IMR-90 (cell line): Measurements from ENCODE around the gene INO80. TPM values are rescaled to one million over a fixed set of nuclear protein-coding genes. Genes with fewer than 3 reads are reported as not detected.
A peak's percentile ranks its signal among the peaks of the same experiment; 100 is the strongest.

Source experiments
- ATAC-seq: fragments of 200-7000 bp; cut with Tn5 transposase; 2 replicates; pipeline ENCODE4 v1.9.1; 2020; ENCODE audit warnings: low read depth, mild to moderate bottlenecking, moderate library complexity
- BruUV-seq: library from RNA; stranded (reverse); fragments of 400-500 nt; replicated peaks from 2 replicates; lab custom pipeline; 2021; lab: Mats Ljungman, UMichigan
- CTCF ChIA-PET: fragments of 300-600 bp; formaldehyde crosslinking; extraction: SDS; loops from one replicate; lab custom pipeline; 2021; ENCODE audit warnings: antibody characterized with exemption; lab: Yijun Ruan, JAX
- POLR2A ChIA-PET: fragments of 300-600 bp; sonication (Branson Sonifier 250); formaldehyde crosslinking; loops from one replicate; lab custom pipeline; 2022; ENCODE audit warnings: antibody characterized with exemption; ENCODE audit not compliant: unreplicated experiment; lab: Charles Lee
- DNase-seq: peaks from one replicate; pipeline ENCODE4 v3.0.0; 2013
- H2AFZ ChIP-seq: replicated peaks from 2 replicates; pipeline ENCODE3; 2013; ENCODE audit warnings: low read length, mild to moderate bottlenecking; ENCODE audit not compliant: poor library complexity
- H2AK5ac ChIP-seq: 2 replicates; pipeline ENCODE4 v1.6.1; 2013; ENCODE audit warnings: low read depth, low read length, inconsistent platforms
- H2AK9ac ChIP-seq: replicated peaks from 2 replicates; pipeline ENCODE3; 2013; ENCODE audit warnings: mild to moderate bottlenecking, low read depth, low read length, moderate library complexity; ENCODE audit not compliant: poor library complexity
- H2BK120ac ChIP-seq: 2 replicates; pipeline ENCODE4 v1.6.1; 2013; ENCODE audit warnings: low read depth, low read length, inconsistent platforms
- H2BK15ac ChIP-seq: 3 replicates; pipeline ENCODE4 v1.6.1; 2013; ENCODE audit warnings: low read depth, low read length, inconsistent platforms
- H2BK20ac ChIP-seq: 2 replicates; pipeline ENCODE4 v1.6.1; 2013; ENCODE audit warnings: low read depth, mild to moderate bottlenecking, inconsistent platforms, low read length, moderate library complexity
- H2BK5ac ChIP-seq: 2 replicates; pipeline ENCODE4 v1.6.1; 2013; ENCODE audit warnings: mild to moderate bottlenecking, low read depth, low read length, inconsistent platforms; ENCODE audit not compliant: poor library complexity, severe bottlenecking
- H3K14ac ChIP-seq: replicated peaks from 2 replicates; pipeline ENCODE4 v1.6.1; 2013; ENCODE audit warnings: low read depth, low read length, inconsistent platforms
- H3K18ac ChIP-seq: 2 replicates; pipeline ENCODE4 v1.6.1; 2013; ENCODE audit warnings: low read depth, low read length, control low read depth
- H3K23ac ChIP-seq: 2 replicates; pipeline ENCODE4 v1.6.1; 2013; ENCODE audit warnings: low read depth, low read length, inconsistent platforms
- H3K27ac ChIP-seq: 2 replicates; pipeline ENCODE4 v1.5.1; 2013; ENCODE audit warnings: mild to moderate bottlenecking, control low read depth, low read length; ENCODE audit not compliant: insufficient read depth
- H3K27me3 ChIP-seq: 2 replicates; pipeline ENCODE4 v1.6.1; 2013; ENCODE audit warnings: low read length; ENCODE audit not compliant: control insufficient read depth, insufficient read depth
- H3K36me3 ChIP-seq: 2 replicates; pipeline ENCODE4 v1.6.1; 2013; ENCODE audit warnings: low read length, mixed read lengths; ENCODE audit not compliant: control insufficient read depth, insufficient read depth
- H3K4ac ChIP-seq: 2 replicates; pipeline ENCODE4 v1.6.1; 2013; ENCODE audit warnings: low read depth, low read length, inconsistent platforms
- H3K4me1 ChIP-seq: 2 replicates; pipeline ENCODE4 v1.6.1; 2013; ENCODE audit warnings: low read length, mixed read lengths; ENCODE audit not compliant: control insufficient read depth, insufficient read depth
- H3K4me2 ChIP-seq: 2 replicates; pipeline ENCODE4 v1.6.1; 2013; ENCODE audit warnings: low read depth, mild to moderate bottlenecking, control low read depth, low read length, moderate library complexity
- H3K4me3 ChIP-seq: 2 replicates; pipeline ENCODE4 v1.5.1; 2013; ENCODE audit warnings: low read depth, mild to moderate bottlenecking, control low read depth, low read length, moderate library complexity; ENCODE audit not compliant: insufficient read depth
- H3K56ac ChIP-seq: 2 replicates; pipeline ENCODE4 v1.6.1; 2013; ENCODE audit warnings: low read length, inconsistent platforms; ENCODE audit not compliant: insufficient read depth; ENCODE audit errors: extremely low read depth
- H3K79me1 ChIP-seq, 2 experiments: 2 replicates each; pipeline ENCODE4 v1.6.1; 2013; ENCODE audit warnings: low read length in 2 of 2, inconsistent platforms in 1 of 2, low read depth in 1 of 2
- H3K9ac ChIP-seq: 2 replicates; pipeline ENCODE4 v1.6.1; 2013; ENCODE audit warnings: low read depth, low read length, control low read depth
- H3K9me1 ChIP-seq: 2 replicates; pipeline ENCODE4 v1.6.1; 2013; ENCODE audit warnings: low read length, inconsistent platforms; ENCODE audit not compliant: insufficient read depth
- H3K9me3 ChIP-seq: 2 replicates; pipeline ENCODE4 v1.6.1; 2013; ENCODE audit warnings: low read length; ENCODE audit not compliant: control insufficient read depth, insufficient read depth
- H4K20me1 ChIP-seq: 2 replicates; pipeline ENCODE4 v1.6.1; 2013; ENCODE audit warnings: low read length, inconsistent platforms; ENCODE audit not compliant: insufficient read depth
- H4K5ac ChIP-seq: 2 replicates; pipeline ENCODE4 v1.6.1; 2013; ENCODE audit warnings: mild to moderate bottlenecking, low read depth, low read length, control low read depth
- H4K8ac ChIP-seq, 2 experiments: 2 replicates each; pipeline ENCODE4 v1.6.1; 2013; ENCODE audit warnings: low read depth in 2 of 2, low read length in 2 of 2, control low read depth in 1 of 2, inconsistent platforms in 1 of 2
- H4K91ac ChIP-seq: 2 replicates; pipeline ENCODE4 v1.6.1; 2013; ENCODE audit warnings: low read depth, low read length, inconsistent platforms; ENCODE audit not compliant: insufficient read depth
- BHLHE40 ChIP-seq: fragments of 150-350 bp; IDR thresholded peaks from 2 replicates; pipeline ENCODE4 v1.6.1; 2016; ENCODE audit warnings: mild to moderate bottlenecking, low read depth, low read length
- CEBPB ChIP-seq: IDR thresholded peaks from 2 replicates; pipeline ENCODE4 v1.6.1; 2012; ENCODE audit warnings: low read depth, low read length, improper control_type of control experiment
- CTCF ChIP-seq: conservative IDR thresholded peaks from 2 replicates; pipeline ENCODE4 v1.5.1; 2012; ENCODE audit warnings: mild to moderate bottlenecking, low read depth, low read length, improper control_type of control experiment
- MAZ ChIP-seq: IDR thresholded peaks from 2 replicates; pipeline ENCODE4 v1.6.1; 2012; ENCODE audit warnings: low read depth, mild to moderate bottlenecking, low read length, improper control_type of control experiment, moderate library complexity, borderline replicate concordance
- MXI1 ChIP-seq: IDR thresholded peaks from 2 replicates; pipeline ENCODE4 v1.6.1; 2012; ENCODE audit warnings: low read depth, mild to moderate bottlenecking, low read length, moderate library complexity, borderline replicate concordance
- POLR2A ChIP-seq: IDR thresholded peaks from 2 replicates; pipeline ENCODE4 v1.6.1; 2012; ENCODE audit warnings: mild to moderate bottlenecking, low read depth, low read length
- RAD21 ChIP-seq: IDR thresholded peaks from 2 replicates; pipeline ENCODE4 v1.6.1; 2012; ENCODE audit warnings: low read length, improper control_type of control experiment
- RFX5 ChIP-seq: IDR thresholded peaks from 2 replicates; pipeline ENCODE4 v1.8.0; 2012; ENCODE audit warnings: low read depth, mild to moderate bottlenecking, low read length, moderate library complexity
- WGBS, 2 experiments: methylation state at CpG; one replicate each; pipeline versions ENCODE4 v1.1.5 to v1.1.7; 2013; ENCODE audit warnings: missing lambda C conversion rate in 2 of 2; ENCODE audit not compliant: insufficient read length in 1 of 2; ENCODE audit errors: extremely low coverage in 2 of 2; 5-methylcytosine and 5-hydroxymethylcytosine counted together
- dilution Hi-C: fragments of 300-500 bp; cut with HindIII; formaldehyde crosslinking; loops from one replicate; pipeline ENCODE4 v1.14.3; 2018; ENCODE audit warnings: low sequenced_read_pairs; ENCODE audit not compliant: unreplicated experiment
- in situ Hi-C: fragments of 300-500 bp; cut with MboI; formaldehyde crosslinking; loops from 3 replicates; pipeline ENCODE4 v1.14.3; 2019; ENCODE audit warnings: low sequenced_read_pairs, inconsistent platforms, mixed read lengths
- intact Hi-C: fragments of 100-400 bp; cut with micrococcal nuclease; formaldehyde crosslinking; loops from 2 replicates; pipeline ENCODE4 v1.10.0; 2022
- polyA plus RNA-seq, 3 experiments: library from polyadenylated mRNA; depleted of rRNA; stranded (reverse); fragments of >200 nt; gene quantifications; 2 replicates each; pipeline ENCODE4 v1.2.3, GENCODE V29; 2012; ENCODE audit warnings: low replicate concordance in 1 of 3
- total RNA-seq: library from RNA; depleted of rRNA; stranded (reverse); fragments of >200 nt; gene quantifications from 2 replicates; pipeline ENCODE4 v1.2.3, GENCODE V29; 2012
- TF ChIP-seq, protein P1 (sequence below): fragments of 150-350 bp; IDR thresholded peaks from 2 replicates; pipeline ENCODE4 v1.6.1; 2017; ENCODE audit warnings: mild to moderate bottlenecking, antibody characterized with exemption, low read length, low read depth
- TF ChIP-seq, protein P2 (sequence below): fragments of 150-350 bp; IDR thresholded peaks from 2 replicates; pipeline ENCODE4 v1.6.1; 2016; ENCODE audit warnings: low read depth, mild to moderate bottlenecking, low read length, moderate library complexity, borderline replicate concordance

INO80 gene
- total and polyA plus RNA-seq, 2 of the 4 experiments (the other 2 are of a cell fraction), result 6.0 to 13.3 TPM

DNA sequence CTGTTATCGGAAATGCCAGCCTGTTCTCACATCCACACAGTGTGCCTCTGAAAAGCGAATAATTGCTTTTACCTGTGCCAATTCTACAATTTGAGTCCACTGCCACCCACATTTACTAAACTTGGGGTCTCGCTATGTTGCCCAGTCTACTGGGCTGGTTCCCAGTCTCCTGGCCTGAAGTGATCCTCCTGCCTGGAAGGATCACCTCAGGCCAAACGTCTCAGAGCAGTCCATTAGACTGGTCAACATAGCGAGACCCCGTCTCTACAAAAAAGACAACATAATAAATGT is 827 bp upstream of the INO80 start:
- Histone ChIP-seq H3K4ac (peak overlapping the region; percentile 75), H3K27me3 (no peaks in the 10 kb centered on the region), H3K14ac (peak overlapping the region; percentile 96), H2BK20ac (no peak overlapping the region), H2BK15ac (peak overlapping the region; percentile 4; the same call in 1 of the 3 replicates), H4K20me1 (peaks cover under 1% of the 10 kb centered on the region; the same call in 1 of the 2 replicates), H4K5ac (peak overlapping the region; percentile 94), H3K4me3 (peak overlapping the region; percentile 75), H3K18ac (peak overlapping the region; percentile 46; the same call in 1 of the 2 replicates), H3K9me3 (no peaks in the 10 kb centered on the region), H3K9ac (peak overlapping the region; percentile 78), H2BK5ac (peak overlapping the region; percentile 77), H2AFZ (peak overlapping the region; percentile 99), H2AK9ac (peak overlapping the region; percentile 37), H3K79me1 (peaks cover 5 to 32% of the 10 kb centered on the region in 2 experiments; a peak in 3 of 4 replicates), H4K91ac (peak overlapping the region; percentile 67), H3K23ac (peak overlapping the region; percentile 88), H3K56ac (peak overlapping the region; percentile 71), H3K4me1 (no peaks in the 10 kb centered on the region; the same call in 1 of the 2 replicates), H4K8ac (peak overlapping the region; percentile 98 to 99), H2AK5ac (peak overlapping the region; percentile 93), H3K36me3 (peaks cover 2% of the 10 kb centered on the region; the same call in 1 of the 2 replicates), H3K27ac (peak overlapping the region; percentile 54), H2BK120ac (peak overlapping the region; percentile 11; the same call in 1 of the 2 replicates), H3K9me1 (no peaks in the 10 kb centered on the region), H3K4me2 (peak overlapping the region; percentile 88)
- DNase-seq, result no peak
- no peak for ATAC-seq
- ChIA-PET CTCF (no interaction called here), POLR2A (no interaction called here)
- in situ Hi-C loops (no loop called here), dilution Hi-C loops (no loop called here), intact Hi-C loops (loop anchor here (2.0 to 10.0 kb wide), 2 partner anchors 66 to 212 kb away; no protein-coding TSS in a partner anchor)
- TF ChIP-seq CTCF (no peak), MXI1 (no peak), MAZ (no peak), CEBPB (no peak), POLR2A (no peak), BHLHE40 (no peak), RAD21 (no peak), RFX5 (no peak)
- TF ChIP-seq, protein P1, sequence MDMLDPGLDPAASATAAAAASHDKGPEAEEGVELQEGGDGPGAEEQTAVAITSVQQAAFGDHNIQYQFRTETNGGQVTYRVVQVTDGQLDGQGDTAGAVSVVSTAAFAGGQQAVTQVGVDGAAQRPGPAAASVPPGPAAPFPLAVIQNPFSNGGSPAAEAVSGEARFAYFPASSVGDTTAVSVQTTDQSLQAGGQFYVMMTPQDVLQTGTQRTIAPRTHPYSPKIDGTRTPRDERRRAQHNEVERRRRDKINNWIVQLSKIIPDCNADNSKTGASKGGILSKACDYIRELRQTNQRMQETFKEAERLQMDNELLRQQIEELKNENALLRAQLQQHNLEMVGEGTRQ, result no peak
- TF ChIP-seq, protein P2, sequence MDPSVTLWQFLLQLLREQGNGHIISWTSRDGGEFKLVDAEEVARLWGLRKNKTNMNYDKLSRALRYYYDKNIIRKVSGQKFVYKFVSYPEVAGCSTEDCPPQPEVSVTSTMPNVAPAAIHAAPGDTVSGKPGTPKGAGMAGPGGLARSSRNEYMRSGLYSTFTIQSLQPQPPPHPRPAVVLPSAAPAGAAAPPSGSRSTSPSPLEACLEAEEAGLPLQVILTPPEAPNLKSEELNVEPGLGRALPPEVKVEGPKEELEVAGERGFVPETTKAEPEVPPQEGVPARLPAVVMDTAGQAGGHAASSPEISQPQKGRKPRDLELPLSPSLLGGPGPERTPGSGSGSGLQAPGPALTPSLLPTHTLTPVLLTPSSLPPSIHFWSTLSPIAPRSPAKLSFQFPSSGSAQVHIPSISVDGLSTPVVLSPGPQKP, result no peak
- BruUV-seq, result no TSS peak
- 75% methylated on average over 2 of the region's 6 CpGs; no CpG with 5 or more reads in 1 of the 2 experiments for WGBS, 2 experiments
